ENCODE data around the gene PHIP. TPM values are rescaled to one million over a fixed set of nuclear protein-coding genes. Genes with fewer than 3 reads are reported as not detected.

PHIP gene
- total and polyA plus RNA-seq, 9 of the 15 experiments (the other 6 are each of a cell fraction or from before 2014, with no cell fraction given) = 8.1 to 36.3 (median 16.5) TPM

DNA sequence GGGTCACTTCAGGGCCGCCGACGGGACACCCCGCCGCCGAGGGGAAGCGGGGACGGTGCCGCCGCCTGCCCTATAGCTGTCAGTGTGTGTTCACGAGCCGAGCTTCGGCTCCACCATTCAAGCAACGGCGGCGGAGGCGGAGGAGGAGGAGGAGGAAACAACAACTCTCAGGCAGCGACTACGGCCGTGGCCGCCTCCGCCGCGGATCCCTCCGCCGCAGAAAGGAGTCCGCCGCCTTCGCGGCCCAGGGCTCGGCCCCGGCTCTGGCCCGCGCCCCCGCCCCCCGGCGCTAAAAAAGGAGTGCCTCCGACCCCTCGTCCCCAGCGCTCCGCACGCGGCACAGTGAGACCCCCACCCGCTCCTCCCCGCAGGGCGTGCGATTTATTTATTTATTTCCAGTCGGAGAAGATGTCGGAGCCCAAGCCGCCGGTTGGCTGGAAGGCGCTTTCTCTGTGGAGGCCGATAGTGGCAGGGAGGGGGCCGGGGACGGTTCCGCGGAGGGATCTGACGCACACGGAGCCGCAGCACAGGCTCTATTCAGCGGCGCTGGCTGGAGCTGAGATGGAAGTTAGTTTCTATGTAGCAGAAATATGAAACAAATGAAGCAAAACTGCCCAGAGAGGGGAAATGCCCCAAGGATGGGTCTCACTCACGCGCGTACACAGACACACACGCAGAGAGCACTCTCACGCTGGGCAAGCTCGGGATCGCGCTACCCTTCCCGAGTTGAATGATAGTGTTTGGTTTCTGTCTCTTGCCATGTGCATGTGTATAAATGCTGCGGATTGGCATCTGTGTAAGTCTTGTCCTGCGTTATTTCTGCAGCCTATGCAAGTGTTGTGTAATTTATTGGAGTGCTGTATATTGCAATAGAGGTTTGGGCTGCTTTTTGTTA, at the start of gene PHIP (continued):
- TF ChIP-seq, protein P1, sequence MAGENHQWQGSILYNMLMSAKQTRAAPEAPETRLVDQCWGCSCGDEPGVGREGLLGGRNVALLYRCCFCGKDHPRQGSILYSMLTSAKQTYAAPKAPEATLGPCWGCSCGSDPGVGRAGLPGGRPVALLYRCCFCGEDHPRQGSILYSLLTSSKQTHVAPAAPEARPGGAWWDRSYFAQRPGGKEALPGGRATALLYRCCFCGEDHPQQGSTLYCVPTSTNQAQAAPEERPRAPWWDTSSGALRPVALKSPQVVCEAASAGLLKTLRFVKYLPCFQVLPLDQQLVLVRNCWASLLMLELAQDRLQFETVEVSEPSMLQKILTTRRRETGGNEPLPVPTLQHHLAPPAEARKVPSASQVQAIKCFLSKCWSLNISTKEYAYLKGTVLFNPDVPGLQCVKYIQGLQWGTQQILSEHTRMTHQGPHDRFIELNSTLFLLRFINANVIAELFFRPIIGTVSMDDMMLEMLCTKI (IDR thresholded peaks at IDR 0.05; ENCODE audit: partially characterized antibody) = no peak
- TF ChIP-seq, protein P2, sequence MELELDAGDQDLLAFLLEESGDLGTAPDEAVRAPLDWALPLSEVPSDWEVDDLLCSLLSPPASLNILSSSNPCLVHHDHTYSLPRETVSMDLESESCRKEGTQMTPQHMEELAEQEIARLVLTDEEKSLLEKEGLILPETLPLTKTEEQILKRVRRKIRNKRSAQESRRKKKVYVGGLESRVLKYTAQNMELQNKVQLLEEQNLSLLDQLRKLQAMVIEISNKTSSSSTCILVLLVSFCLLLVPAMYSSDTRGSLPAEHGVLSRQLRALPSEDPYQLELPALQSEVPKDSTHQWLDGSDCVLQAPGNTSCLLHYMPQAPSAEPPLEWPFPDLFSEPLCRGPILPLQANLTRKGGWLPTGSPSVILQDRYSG (tag; conservative IDR thresholded peaks at IDR 0.05; ENCODE audit: low read depth) = no peak
- TF ChIP-seq CBX5 (IDR thresholded peaks at IDR 0.05; ENCODE audit: borderline replicate concordance, low read depth) (no peak), PHF8 (IDR thresholded peaks at IDR 0.05; ENCODE audit: borderline replicate concordance, low read length) (peak; percentile 73), BRD9 (IDR thresholded peaks at IDR 0.05; ENCODE audit: low read depth, partially characterized antibody) (no peak), PML (IDR thresholded peaks at IDR 0.05; ENCODE audit: low read length) (peak; percentile 26; the same call in 1 of the 2 replicates), TCF7L2 (IDR thresholded peaks at IDR 0.05; ENCODE audit: low read depth, low read length) (no peak), ZNF143 (CRISPR knock-in tag; IDR thresholded peaks at IDR 0.05) (no peak), KAT7 (CRISPR knock-in tag; IDR thresholded peaks at IDR 0.05; ENCODE audit: borderline replicate concordance) (peak; percentile 15; the same call in 1 of the 2 replicates), RAD21 (CRISPR knock-in tag; conservative IDR thresholded peaks at IDR 0.05 in 1 of 2, IDR thresholded peaks at IDR 0.05 in 1 of 2) (no peak), ZNF507 (tag; conservative IDR thresholded peaks at IDR 0.05) (no peak), MYNN (IDR thresholded peaks at IDR 0.05) (no peak), MYNN (CRISPR knock-in tag; IDR thresholded peaks at IDR 0.05) (no peak), CXXC5 (CRISPR knock-in tag; IDR thresholded peaks at IDR 0.05) (peak; percentile 97), SPI1 (IDR thresholded peaks at IDR 0.05; ENCODE audit: borderline replicate concordance, low read depth, low read length) (no peak), CBFB (CRISPR knock-in tag; IDR thresholded peaks at IDR 0.05) (no peak), BDP1 (IDR thresholded peaks at IDR 0.05; ENCODE audit: insufficient read depth, insufficient read length) (no peak), RBM14 (IDR thresholded peaks at IDR 0.05; ENCODE audit: borderline replicate concordance, insufficient read depth, low read depth, low read length) (no peak)
- TF ChIP-seq, protein P3, sequence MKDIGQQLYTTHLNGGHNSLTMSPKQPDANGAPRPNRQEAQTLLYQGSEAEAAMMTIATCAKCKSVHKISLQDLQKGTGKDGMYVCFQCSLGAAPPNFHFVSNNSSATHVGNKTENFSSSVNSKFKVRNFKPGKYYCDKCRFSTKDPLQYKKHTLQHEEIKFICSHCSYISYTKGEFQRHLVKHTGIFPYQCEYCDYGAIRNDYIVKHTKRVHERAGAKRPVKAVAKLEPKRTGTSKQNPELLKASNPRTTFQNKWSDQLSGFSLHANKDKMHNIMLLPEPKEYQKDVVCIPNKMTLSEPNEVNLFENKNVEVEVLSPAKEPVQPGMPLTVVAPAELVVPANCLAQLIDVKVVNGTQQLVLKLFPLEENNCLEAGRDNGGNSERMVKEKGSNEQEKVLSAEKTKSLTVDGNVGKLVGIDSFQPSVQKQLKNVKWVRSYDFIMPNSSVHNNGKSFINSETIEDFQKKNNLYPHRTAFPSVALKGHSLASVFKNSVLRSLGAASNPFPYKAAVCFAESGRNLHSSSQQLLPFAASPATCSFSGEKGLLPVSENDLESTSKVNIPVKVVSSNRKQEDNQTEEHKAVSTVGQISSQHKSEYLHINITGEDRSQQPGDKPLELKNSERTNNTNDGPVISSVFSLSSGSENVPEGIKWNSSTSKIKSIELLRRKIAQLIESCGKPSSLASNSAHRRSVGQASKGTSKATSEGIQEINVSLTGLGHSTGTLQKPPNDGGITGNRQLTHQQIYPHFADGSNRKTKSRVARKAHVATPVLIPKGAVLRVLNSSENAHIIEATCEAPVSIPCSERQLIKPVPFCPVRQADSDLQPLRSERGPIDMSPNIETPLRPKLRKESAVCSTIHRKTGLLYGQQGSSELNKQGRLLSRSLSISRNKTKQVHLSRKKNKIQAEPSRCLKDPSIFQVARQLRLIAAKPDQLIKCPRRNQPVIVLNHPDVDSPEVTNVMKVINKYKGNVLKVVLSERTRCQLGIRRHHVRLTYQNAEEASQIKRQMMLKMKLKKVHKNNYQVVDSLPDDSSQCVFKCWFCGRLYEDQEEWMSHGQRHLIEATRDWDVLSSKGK (CRISPR knock-in tag; IDR thresholded peaks at IDR 0.05) = no peak
- TF ChIP-seq, protein P4, sequence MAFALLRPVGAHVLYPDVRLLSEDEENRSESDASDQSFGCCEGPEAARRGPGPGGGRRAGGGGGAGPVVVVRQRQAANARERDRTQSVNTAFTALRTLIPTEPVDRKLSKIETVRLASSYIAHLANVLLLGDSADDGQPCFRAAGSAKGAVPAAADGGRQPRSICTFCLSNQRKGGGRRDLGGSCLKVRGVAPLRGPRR (CRISPR knock-in tag; IDR thresholded peaks at IDR 0.05) = no peak
- TF ChIP-seq, protein P5, sequence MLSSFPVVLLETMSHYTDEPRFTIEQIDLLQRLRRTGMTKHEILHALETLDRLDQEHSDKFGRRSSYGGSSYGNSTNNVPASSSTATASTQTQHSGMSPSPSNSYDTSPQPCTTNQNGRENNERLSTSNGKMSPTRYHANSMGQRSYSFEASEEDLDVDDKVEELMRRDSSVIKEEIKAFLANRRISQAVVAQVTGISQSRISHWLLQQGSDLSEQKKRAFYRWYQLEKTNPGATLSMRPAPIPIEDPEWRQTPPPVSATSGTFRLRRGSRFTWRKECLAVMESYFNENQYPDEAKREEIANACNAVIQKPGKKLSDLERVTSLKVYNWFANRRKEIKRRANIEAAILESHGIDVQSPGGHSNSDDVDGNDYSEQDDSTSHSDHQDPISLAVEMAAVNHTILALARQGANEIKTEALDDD (IDR thresholded peaks at IDR 0.05) = no peak

All from K562 (cell line).